CD14-positive monocyte (primary cell): ENCODE measurements around the gene KIRREL3. TPM values are rescaled to one million over a fixed set of nuclear protein-coding genes. Genes with fewer than 3 reads are reported as not detected.

Source experiments
- DNase-seq, 3 donors: peaks; one replicate each; pipeline ENCODE4 v3.0.0-alpha.2; 2011 to 2022
- H2AFZ ChIP-seq: 2 replicates; pipeline ENCODE4 v1.6.0; 2012; ENCODE audit warnings: mild to moderate bottlenecking, low read depth, low read length, inconsistent platforms; ENCODE audit not compliant: insufficient read depth, poor library complexity, severe bottlenecking
- H3K27ac ChIP-seq, 2 donors: 1 replicate in 1 of 2; 2 replicates in 1 of 2; pipeline ENCODE4 v1.5.1; 2012 to 2013; ENCODE audit warnings: low read length in 2 of 2, control low read depth in 1 of 2, inconsistent platforms in 1 of 2, low read depth in 1 of 2, mild to moderate bottlenecking in 1 of 2
- H3K27me3 ChIP-seq, 2 donors: one replicate each; pipeline versions ENCODE4 v1.6.0 to v1.6.1; 2011 to 2013; ENCODE audit warnings: low read length in 2 of 2; ENCODE audit not compliant: control insufficient read depth in 2 of 2, insufficient read depth in 2 of 2
- H3K36me3 ChIP-seq, 2 donors: replicated peaks in 1 of 2; 1 replicate in 1 of 2; 2 replicates in 1 of 2; pipeline versions ENCODE4 v1.5.1 to v1.6.1; 2012 to 2013; ENCODE audit warnings: low read length in 2 of 2, control low read depth in 1 of 2, inconsistent platforms in 1 of 2, mild to moderate bottlenecking in 1 of 2; ENCODE audit not compliant: insufficient read depth in 2 of 2, control insufficient read depth in 1 of 2
- H3K4me1 ChIP-seq, 2 donors: 1 replicate in 1 of 2; 2 replicates in 1 of 2; pipeline versions ENCODE4 v1.5.1 to v1.6.1; 2012 to 2013; ENCODE audit warnings: low read length in 2 of 2, control low read depth in 1 of 2, inconsistent platforms in 1 of 2, mild to moderate bottlenecking in 1 of 2, moderate library complexity in 1 of 2; ENCODE audit not compliant: insufficient read depth in 2 of 2, control insufficient read depth in 1 of 2
- H3K4me2 ChIP-seq: replicated peaks from 2 replicates; pipeline ENCODE3; 2012; ENCODE audit warnings: low read length, moderate library complexity, mild to moderate bottlenecking; ENCODE audit not compliant: poor library complexity, severe bottlenecking; ENCODE audit errors: extremely low read depth
- H3K4me3 ChIP-seq, 3 experiments: fragments of 200-600 bp in 1 of 3; sonication (generic) in 1 of 3; replicated peaks in 1 of 3; 1 replicate in 2 of 3; 2 replicates in 1 of 3; pipeline ENCODE4 v1.5.1; 2011 to 2013; ENCODE audit warnings: low read length in 3 of 3, mild to moderate bottlenecking in 3 of 3, control low read depth in 2 of 3, low read depth in 2 of 3, inconsistent platforms in 1 of 3, moderate library complexity in 1 of 3
- H3K79me2 ChIP-seq: 2 replicates; pipeline ENCODE4 v1.6.0; 2012; ENCODE audit warnings: mild to moderate bottlenecking, control low read depth, inconsistent platforms, low read length, moderate library complexity; ENCODE audit not compliant: insufficient read depth
- H3K9ac ChIP-seq: 2 replicates; pipeline ENCODE4 v1.6.0; 2017; ENCODE audit warnings: low read length, mild to moderate bottlenecking; ENCODE audit not compliant: insufficient read depth, poor library complexity, severe bottlenecking
- H3K9me3 ChIP-seq, 2 donors: replicated peaks in 1 of 2; 1 replicate in 1 of 2; 2 replicates in 1 of 2; pipeline versions ENCODE4 v1.5.1 to v1.6.1; 2012 to 2013; ENCODE audit warnings: low read length in 2 of 2, control low read depth in 1 of 2; ENCODE audit not compliant: control insufficient read depth in 1 of 2, insufficient read depth in 1 of 2
- H4K20me1 ChIP-seq: 2 replicates; pipeline ENCODE4 v1.6.0; 2012; ENCODE audit warnings: mild to moderate bottlenecking, low read length, control low read depth, moderate library complexity; ENCODE audit not compliant: insufficient read depth
- H3K27ac Mint-ChIP-seq, 7 donors: one replicate each; pipeline ENCODE4 v1.8.0; 2020; ENCODE audit warnings: mild to moderate bottlenecking in 7 of 7, mixed read lengths in 7 of 7, moderate library complexity in 6 of 7, inconsistent platforms in 2 of 7
- H3K27me3 Mint-ChIP-seq, 3 donors: one replicate each; pipeline ENCODE4 v1.8.0; 2021 to 2022; ENCODE audit warnings: low read depth in 3 of 3, mild to moderate bottlenecking in 3 of 3, mixed read lengths in 3 of 3, moderate library complexity in 3 of 3, inconsistent platforms in 1 of 3
- H3K36me3 Mint-ChIP-seq, 2 donors: one replicate each; pipeline ENCODE4 v1.8.0; 2020; ENCODE audit warnings: mixed read lengths in 2 of 2, inconsistent platforms in 1 of 2, mild to moderate bottlenecking in 1 of 2
- H3K4me1 Mint-ChIP-seq: one replicate; pipeline ENCODE4 v1.8.0; 2020; ENCODE audit warnings: mild to moderate bottlenecking, mixed read lengths
- H3K4me3 Mint-ChIP-seq, 2 donors: one replicate each; pipeline ENCODE4 v1.8.0; 2020; ENCODE audit warnings: mild to moderate bottlenecking in 2 of 2, mixed read lengths in 2 of 2, moderate library complexity in 1 of 2
- H3K9me3 Mint-ChIP-seq, 7 donors: one replicate each; pipeline ENCODE4 v1.8.0; 2020 to 2022; ENCODE audit warnings: mixed read lengths in 7 of 7, mild to moderate bottlenecking in 6 of 7, moderate library complexity in 6 of 7, inconsistent platforms in 2 of 7
- CTCF ChIP-seq: fragments of 200-600 bp; IDR thresholded peaks from one replicate; pipeline ENCODE4 v1.8.0; 2022; ENCODE audit warnings: antibody characterized with exemption, mild to moderate bottlenecking
- WGBS: methylation state at CpG from one replicate; pipeline ENCODE4 v1.1.5; 2013; ENCODE audit warnings: missing lambda C conversion rate; ENCODE audit not compliant: insufficient coverage; 5-methylcytosine and 5-hydroxymethylcytosine counted together
- intact Hi-C, 2 donors: fragments of 100-400 bp; cut with micrococcal nuclease; formaldehyde crosslinking; loops; one replicate each; pipeline versions ENCODE4 v1.15.0 to v1.15.1; 2023
- polyA plus RNA-seq, 3 donors: library from polyadenylated mRNA; depleted of rRNA in 1 of 3; unstranded in 2 of 3; stranded (reverse) in 1 of 3; fragments of 300-500 nt in 2 of 3; fragments of >200 nt in 1 of 3; fragmentation: Illumina TruSeq in 2 of 3; gene quantifications; 1 replicate in 2 of 3; 2 replicates in 1 of 3; pipeline ENCODE4 v1.2.3, GENCODE V29; 2012 to 2021

Gene KIRREL3
- polyA plus RNA-seq, 3 donors: not detected

GRCh38 chr11:126997641-126998040 is 2.9 kb downstream of the KIRREL3 start:
- Histone ChIP-seq H3K27ac (no peak overlapping the region), H3K27me3 (peaks cover 42 to 67% of the 10 kb centered on the region in 2 donors), H3K9me3 (peaks cover 0 to 16% of the 10 kb centered on the region in 2 donors), H3K4me3 (no peak overlapping the region), H3K36me3 (no peaks in the 10 kb centered on the region), H3K9ac (no peak overlapping the region), H2AFZ (no peak overlapping the region), H3K4me1 (peaks cover 0 to 4% of the 10 kb centered on the region in 2 donors), H3K79me2 (no peaks in the 10 kb centered on the region), H3K4me2 (no peak overlapping the region), H4K20me1 (no peaks in the 10 kb centered on the region)
- H3K27ac Mint-ChIP-seq: no peak overlapping the region
- peaks cover 19 to 29% (median 21%) of the 10 kb centered on the region in 3 donors for H3K27me3 Mint-ChIP-seq
- WGBS: 82% methylated on average over 4 of the region's 4 CpGs
- intact Hi-C loops: no loop called here
- H3K4me3 Mint-ChIP-seq: no peak overlapping the region
- no peaks in the 10 kb centered on the region for H3K36me3 Mint-ChIP-seq
- no peak for DNase-seq
- H3K4me1 Mint-ChIP-seq: no peaks in the 10 kb centered on the region
- H3K9me3 Mint-ChIP-seq: peaks cover 0 to 1% (median 0%) of the 10 kb centered on the region in 7 donors
- no peak for TF ChIP-seq CTCF

GRCh38 chr11:126997196-126997595 is 3.4 kb downstream of the KIRREL3 start:
- Mint-ChIP-seq H3K4me1 (no peaks in the 10 kb centered on the region), H3K36me3 (no peaks in the 10 kb centered on the region), H3K4me3 (no peak overlapping the region), H3K27ac (no peak overlapping the region), H3K27me3 (peaks cover 16 to 26% (median 18%) of the 10 kb centered on the region in 3 donors), H3K9me3 (peaks cover 0 to 1% (median 0%) of the 10 kb centered on the region in 7 donors)
- peaks cover 37 to 66% of the 10 kb centered on the region in 2 donors for H3K27me3 ChIP-seq
- no peak overlapping the region for H3K4me2 ChIP-seq
- H3K4me3 ChIP-seq: no peak overlapping the region
- no peak overlapping the region for H3K9ac ChIP-seq
- H4K20me1 ChIP-seq: no peaks in the 10 kb centered on the region
- H3K36me3 ChIP-seq: no peaks in the 10 kb centered on the region
- H3K27ac ChIP-seq: no peak overlapping the region
- TF ChIP-seq CTCF: no peak
- H2AFZ ChIP-seq: no peak overlapping the region
- DNase-seq: no peak
- peaks cover 0 to 16% of the 10 kb centered on the region in 2 donors for H3K9me3 ChIP-seq
- intact Hi-C loops: no loop called here
- H3K79me2 ChIP-seq: no peaks in the 10 kb centered on the region
- peaks cover 0 to 4% of the 10 kb centered on the region in 2 donors for H3K4me1 ChIP-seq
- 49% methylated on average over 2 of the region's 5 CpGs for WGBS
